Fibroblast of upper back skin (primary cell): ENCODE measurements around the gene UBQLN4.

Source experiments
- DNase-seq: peaks from one replicate; pipeline ENCODE4 v3.0.0-alpha.2; 2013

The UBQLN4 gene

DNA sequence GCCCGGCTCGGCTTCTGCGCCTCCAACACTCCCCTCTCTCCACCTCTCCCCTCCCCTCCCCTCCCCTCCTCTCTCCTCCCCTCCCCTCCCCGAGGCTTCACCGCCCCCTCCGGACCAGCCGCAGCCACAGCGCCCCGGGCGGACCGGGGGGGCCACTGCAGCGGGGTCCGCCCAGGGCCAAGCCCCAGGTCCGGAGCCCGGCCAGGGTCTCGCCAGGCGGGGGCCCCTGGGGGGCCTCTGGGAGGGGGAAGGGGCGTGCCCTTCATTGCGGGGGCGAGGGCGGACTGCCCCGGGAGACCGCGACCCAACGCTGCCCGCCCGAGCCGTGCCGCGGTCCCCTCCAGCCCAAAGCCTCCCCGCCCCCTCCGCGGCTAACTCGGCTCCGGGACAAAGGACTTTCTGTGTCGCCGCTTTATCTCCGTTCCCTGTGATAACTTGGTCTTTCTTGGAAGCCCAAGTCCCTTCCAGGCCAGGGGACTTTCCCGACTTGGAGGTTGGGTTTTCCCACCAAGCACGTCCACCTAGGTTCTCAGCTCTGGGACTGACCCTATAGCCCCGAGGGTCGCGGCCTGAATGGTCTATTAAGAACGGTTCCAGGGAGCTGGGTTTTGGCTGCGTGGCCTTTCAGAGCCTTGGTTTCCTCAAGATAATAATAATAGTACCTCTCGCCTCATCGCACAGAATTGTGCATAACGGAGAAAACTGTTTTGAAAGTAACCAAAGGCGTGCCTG lies at the start of gene UBQLN4:
TSS of gene UBQLN4 (minus strand) at position 31 of the 732 bp plus-strand sequence. CDS start 97 bp downstream, outside the sequence.
- DNase-seq: peak; percentile 88

DNA sequence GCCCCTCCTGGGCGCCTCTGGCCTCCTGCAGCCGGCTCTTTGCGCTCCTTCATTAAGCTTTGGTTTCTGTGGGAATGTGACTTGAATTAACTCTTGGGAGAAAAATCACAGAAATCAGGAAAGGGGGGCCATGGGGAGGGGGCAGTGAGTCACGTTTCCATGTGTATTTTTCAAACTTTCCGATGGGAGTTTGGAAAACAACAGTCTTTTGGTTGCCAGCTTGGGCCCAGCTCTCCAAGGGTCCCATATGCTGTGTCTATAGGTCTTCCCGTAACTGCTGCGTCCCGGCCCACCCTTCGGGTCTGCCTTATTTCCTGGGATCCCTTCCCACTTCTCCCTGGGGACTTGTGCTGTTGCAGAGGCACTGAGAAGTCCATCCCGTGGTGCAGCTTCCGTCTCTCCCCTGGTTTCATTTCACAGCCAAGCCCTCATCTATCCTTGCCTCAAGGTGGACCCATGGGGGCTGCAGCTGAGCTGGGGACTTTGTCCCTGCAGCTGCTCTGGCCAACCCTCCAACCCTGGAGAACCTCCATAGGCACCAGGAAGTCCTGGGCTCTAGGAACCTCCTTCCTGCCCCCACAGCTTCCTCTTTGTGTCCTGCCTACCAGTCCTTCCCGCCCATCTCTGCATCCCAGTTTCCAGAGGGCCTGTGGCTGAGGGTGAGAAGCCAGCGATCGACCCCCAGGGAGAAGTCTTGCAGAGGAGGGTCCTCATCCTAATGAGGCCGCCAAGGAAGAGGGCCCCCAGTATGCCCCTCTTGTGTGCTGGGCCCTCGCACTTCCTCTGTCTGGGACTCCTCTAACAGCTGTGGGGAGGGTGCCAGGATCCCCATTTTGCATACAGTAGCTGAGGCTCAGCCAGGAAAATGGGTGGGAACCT lies 49.3 kb upstream of the UBQLN4 start:
- peak; percentile 73 for DNase-seq

DNA sequence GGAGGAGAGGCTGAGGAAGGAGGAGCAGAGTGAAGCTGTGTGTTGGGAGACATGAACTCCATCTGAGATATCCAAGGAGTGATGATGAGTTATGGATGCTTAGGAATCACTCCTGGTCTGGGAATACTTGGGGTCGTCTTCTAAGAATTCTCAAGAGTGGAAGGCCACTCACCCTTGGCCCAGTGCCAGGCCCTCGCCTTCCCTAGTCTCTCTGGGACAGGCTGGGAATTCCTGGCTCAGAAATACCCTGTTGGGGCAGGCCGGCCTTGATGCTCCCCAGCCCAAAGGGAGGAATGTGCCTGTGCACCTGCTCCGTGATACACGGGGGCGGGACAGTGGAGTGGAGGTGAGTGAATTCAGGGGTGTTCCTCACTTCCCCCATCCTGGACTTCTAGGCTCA lies 48.3 kb upstream of the UBQLN4 start:
- DNase-seq: no peak

DNA sequence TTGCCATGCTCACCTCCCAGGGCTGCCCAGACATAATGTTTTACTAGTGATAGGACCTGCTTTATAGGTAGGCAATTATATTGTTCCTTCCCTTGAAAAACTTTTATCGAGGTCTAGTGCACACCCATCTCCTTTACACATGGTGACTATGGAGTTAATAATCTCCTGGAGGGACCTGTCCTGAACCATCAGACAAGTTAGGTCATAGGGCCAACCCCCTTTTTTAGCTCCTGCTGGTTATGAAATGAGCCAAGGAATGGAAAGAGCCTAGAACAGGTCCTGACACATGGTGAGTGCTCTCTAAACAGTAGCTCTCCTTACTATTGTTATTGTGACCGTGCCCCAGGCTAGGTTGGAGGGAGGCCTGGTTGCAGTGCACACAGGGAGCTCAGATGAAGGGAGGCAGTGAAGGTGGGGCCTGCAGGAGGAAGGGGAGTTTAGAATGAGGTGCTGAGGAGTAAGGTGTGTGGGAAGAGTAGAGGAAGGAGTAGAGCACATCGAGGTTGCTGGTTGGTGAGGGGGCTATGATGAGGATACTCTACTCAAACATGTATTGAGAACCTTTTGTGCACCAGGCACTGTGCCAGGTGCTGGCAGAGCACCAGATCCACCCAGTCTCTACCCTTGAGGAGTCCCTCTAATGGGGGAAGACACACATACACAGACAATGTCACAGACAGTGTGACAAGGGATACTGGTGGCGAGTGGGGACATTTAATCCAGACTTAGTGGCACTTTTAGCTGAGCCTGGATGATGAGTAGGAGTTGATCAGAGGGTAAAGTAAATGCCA lies 46.8 kb upstream of the UBQLN4 start:
- DNase-seq: no peak

DNA sequence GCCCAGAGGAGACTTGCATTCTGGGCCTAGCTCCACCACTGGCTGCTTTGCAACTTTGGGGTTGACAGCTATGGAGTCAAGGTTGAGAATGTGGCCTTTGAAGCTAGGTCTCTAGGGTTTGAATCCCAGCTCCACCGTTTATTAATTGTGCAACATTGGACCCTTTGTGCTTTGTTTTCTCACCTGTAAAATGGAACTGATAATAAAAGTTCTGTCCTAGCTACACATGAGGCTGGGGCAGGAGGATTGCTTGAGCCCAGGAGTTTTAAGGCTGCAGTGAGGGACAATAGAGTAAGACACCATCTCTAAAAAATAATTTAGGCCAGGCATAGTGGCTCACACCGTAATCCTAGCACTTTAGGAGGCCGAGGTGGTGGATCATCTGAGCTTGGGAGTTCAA lies 45.7 kb upstream of the UBQLN4 start:
- no peak for DNase-seq

DNA sequence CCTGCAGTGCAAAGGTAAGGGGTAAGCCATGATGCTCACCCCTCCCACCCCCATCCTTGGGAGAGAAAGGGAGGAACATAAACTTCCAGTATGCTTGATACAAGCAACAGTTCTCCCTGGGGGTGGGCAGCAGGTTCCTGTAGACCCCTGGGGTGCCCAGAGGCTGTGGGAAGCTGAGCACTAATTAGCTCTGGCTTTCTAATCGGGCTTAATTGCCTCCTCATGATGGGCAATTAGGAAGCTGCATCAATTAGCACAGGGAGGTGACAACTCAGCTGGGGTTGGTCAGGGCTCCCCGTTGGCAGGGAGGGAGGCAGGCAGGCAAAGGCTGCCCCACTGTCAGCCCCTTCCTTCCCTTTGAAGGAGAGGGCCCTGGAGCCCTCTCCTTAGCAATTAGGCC lies 45.2 kb upstream of the UBQLN4 start:
- no peak for DNase-seq

DNA sequence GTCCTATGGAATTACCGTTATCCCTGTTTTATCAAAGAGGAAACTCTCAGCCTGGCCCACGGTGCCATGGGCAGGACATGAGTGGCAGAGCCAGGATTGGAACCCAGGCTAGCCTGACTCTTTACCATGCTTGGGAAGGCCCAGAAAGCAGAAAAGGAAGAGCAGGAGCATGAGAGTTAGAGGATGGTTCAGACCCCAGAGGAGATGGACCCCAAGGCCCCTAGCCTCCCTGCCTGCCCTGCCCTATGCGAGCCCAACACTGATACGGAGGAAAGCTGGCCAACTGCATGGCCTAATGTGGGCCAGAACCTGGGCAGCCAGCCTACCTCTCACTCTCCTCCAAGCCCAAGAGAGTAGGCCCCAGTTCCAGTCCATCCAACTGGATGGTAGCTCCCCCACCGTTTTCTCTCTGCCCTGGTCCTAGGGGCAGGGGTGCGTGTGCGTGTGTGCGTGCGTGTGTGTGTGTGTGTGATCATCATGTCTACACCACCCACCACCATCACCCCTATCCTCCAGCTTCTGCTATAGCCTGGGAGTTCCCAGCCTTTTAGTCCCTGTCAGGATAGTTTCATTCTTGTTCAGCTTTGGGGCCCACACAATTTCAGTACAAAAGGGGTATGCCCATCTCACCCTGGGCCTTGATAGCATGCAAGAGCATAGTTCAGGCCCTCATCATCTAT lies 44.0 kb upstream of the UBQLN4 start:
- no peak for DNase-seq

DNA sequence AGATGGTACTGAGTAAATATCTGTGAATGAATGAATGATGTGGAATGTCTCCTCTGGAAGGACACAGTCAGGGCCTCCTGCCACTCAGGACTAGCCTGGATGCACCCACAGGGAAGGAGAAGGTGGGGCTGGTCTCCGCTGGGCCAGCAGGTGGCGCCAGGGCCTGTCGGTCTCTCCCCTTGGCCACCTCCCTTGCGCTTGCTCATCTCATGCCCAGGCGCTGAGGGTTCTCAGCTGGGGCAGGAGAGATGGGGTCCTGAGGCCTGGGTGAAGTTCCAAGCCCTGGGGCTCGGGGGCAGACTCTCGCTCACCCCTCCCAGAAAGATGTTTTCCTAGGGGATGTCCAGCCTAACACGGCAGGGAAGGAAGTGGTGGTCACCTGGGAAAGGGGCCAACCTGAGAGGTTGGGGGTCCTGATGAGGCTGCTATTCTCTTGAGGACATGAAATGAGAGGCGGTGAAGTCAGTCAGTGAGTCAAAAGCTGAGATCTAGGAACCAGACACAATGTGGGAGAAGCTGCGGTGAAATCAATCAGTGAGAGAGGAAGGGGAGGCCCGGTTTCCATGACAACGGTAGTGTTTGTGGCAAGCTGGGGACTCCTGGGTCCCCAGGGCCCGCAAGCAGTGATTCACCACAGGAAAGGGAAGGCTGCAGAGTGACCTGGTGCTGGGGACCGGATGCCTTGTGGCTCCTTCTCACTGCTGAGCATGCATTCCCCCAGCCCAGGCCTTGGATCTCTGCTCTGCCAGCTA lies 43.2 kb upstream of the UBQLN4 start:
- peak; percentile 84 for DNase-seq

DNA sequence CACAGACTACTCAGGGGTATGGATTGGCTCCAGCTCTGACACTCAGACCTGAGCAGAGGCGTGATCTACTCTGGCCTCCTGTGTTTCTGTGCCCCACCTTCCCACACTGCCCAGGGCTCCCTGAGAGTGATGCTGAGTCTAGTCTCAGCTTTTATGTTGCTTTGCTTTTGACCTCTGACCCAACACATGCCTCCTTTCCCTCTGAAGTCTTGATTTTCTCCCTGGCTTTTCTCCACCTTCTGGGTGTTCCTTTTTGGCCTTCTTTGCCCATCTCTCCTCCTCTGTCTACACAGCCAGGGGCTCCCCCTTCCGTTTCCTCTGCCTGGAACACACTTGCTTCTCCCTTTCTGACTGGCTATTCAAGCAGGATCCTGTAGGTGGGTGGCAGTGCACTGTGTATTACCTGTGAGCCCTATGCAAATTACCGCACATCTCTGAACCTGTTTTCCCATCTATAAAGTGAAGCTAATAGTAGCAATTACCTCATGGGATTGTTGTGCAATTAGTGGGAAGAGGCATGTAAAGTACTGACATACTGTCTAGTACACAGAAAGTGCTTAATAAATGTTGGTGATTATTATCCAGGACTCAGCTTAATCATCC lies 42.4 kb upstream of the UBQLN4 start:
- no peak for DNase-seq

DNA sequence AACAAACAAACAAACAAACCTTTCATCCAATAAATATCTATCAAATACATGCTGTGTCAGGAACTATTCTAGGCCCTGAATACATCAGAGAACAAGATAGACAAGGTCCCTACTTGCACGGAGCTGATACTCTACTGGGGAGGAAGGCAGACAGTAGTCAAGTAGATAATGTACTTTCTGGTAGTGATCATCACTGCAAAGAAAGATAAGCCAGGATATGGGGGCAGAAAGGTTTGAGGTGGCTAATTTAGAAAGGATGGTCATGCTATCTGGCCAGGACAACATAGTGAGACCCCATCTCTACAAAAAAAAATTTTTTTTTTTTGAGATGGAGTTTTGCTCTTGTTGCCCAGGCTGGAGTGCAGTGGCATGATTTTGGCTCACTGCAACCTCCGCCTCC lies 38.0 kb upstream of the UBQLN4 start:
- no peak for DNase-seq

DNA sequence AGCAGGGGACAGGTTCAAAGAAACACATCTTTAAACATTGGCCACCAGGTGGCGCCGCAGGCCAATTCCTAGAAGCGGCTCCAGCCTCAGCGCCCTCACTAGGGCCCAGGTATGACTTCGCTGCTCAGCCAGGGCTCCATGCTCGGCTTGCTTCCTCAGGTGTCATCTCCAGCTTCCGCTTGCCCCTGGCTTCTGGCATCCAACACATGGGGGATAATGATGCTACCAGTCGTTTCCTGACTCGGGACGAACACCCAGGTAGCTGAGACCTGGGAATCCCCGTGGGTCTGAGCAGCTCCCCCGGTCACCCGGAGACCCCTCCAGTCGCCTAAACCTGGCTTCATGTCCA lies 37.2 kb upstream of the UBQLN4 start:
- peak; percentile 75 for DNase-seq

DNA sequence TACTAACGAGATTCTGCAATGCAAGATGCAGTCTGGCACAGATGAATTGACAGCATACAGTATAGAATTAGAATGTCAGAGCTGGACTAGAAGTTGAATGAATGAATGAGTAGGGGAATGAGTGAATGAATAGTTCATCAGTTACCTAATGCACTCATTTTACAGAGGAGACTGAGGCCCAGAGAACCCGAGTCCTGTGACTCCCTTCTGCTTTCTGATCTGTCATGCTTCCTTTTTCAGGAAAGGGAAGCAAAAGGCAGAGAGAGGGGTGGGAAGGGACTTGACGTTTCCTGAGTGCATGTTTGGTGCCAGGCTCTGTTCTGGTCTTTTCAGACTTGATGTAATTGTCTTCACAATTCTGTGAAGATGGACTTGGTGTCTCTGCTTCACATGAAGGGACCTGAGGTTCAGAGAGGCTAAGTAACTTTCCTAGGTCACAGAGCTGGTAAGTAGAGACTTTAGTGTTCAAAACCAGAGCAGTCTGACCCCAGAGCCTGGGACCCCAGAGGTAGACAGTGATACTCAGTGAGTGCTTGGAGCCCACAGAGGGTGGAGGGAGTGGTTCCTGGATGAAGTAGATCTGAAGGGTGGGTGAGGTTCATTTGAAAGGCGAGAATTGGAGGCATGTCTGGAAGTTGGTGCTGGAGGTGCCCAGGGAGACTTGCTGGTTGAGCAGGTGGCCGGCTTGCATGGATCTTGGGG lies 36.7 kb upstream of the UBQLN4 start:
- DNase-seq: no peak

DNA sequence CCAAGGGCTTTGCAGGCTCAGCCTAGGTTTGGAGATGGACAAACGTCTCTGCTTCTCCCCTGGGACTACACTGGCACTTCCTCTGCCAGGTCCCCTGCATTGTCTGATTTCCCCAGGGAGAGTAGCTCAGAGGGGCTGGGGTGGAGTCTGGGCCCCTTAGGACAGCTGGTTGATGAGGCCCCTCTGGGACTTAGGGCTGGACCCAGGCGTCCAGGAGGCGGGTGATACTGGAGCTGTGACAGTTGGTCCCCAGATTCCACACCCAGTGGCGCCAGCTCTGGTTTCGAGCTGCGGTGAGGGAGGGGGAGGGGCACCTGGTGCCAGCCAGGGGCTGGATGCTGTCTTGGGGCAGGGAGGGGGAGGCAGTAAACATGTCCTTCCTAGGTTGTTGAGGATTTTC lies 36.1 kb upstream of the UBQLN4 start:
- DNase-seq: no peak

DNA sequence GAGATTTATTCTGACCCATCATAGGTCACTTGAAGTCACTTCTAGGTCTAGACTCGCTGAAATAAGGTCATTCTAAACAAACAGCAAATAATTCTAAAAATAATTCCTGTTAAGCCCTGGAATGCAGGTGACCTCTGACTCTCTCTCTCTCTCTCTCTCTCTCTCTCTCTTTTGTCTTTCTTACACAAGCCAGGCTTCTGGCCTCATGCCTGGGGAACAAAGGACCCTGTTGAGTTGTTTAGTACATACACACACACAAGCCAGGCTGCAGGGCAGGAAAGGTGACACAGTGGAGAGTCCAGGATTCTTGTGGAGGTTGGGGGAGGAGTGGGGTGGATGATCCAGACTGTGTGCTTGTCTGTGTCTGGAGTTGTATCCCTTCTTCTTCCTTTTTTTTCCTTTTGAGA lies 32.7 kb upstream of the UBQLN4 start:
- DNase-seq: peak; percentile 58

DNA sequence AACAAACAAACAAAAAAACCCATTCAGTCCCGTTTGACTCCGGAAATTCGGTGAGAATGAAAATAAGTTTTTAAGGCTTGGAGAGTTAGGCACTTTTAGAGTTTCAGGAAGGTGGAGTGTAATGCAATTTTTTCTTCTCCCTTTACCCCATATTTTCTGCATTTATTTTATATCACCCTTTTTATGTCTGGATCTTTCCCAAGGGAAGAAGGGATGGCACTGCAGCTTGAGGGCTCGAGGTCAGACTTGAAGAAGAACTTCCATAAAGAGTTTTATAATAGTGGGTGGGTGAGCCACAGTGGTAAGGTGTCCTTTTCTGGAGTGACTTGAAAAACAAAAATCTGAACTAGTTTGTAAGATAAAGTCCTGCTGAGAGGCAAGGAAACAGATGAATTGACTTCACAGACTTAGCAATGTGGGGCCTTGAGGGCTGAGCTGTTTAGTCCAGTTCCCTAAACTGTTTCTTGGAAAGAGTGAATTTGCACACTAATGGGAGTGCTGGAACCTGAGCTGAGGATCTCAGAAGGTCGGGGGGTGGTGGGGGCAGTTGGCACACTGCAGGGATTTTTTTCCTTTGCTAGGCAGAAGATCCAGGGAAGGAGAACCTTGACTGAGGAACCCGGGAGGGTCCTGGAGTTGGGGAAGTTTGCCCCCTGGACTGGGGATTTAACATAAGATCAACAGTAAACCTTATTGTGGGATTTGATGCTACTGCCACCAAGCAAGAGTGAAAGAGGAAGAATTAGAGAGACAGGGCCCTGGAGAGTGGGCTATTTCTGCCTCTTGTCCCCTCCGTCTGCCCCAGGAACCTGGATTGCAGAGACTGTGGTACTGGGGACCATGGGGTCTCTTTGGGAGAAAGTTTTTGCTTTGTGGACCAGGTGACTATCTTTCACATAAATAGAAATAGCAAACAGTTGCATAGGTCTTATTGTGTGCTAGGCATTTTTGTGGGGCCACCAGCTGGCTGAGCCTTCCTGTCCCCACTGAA lies 30.5 kb upstream of the UBQLN4 start:
- DNase-seq: no peak

DNA sequence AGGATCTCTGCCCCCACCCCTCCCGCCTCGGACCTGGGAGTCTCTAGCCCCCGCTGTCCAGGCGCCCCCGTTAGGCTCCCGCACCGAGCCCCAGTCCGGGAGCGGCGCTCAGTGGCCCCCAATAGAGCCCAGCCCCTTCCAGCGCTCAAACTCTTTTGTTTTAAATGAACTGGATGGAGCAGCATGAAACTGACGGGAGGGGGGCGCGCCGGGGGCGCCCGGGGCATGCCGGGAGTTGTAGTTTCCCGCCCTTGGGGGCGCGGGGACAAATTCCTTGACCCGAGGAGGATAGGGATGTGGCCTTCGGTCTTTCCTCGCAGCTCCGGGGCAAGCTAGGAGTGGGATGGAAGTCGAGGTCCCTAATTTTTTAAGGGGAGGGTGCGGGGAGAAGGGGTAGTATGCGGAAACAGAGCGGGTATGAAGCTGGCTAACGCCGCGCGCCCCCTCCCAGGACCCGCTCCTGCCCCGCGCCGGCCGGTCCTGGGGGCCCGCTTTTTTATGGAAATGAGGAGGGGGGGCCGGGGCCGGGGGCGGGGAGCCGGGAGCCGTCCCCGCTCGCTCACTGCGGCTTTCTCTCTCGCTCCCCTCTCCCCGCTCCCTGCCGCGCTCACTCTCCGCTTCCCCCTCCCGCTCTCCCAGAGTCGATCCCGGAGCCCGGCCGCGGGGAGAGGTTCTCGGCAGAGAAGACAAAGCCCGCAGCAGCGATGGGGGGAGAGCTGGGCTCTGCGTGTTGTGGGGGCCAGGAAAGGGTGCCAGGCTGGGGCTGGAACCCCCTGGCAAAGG lies 28.9 kb upstream of the UBQLN4 start, which contains the start of gene MEX3A:
TSS of gene MEX3A (minus strand) at position 157 of the 783 bp plus-strand sequence. CDS start 467 bp downstream, outside the sequence.
- peak; percentile 78 for DNase-seq

DNA sequence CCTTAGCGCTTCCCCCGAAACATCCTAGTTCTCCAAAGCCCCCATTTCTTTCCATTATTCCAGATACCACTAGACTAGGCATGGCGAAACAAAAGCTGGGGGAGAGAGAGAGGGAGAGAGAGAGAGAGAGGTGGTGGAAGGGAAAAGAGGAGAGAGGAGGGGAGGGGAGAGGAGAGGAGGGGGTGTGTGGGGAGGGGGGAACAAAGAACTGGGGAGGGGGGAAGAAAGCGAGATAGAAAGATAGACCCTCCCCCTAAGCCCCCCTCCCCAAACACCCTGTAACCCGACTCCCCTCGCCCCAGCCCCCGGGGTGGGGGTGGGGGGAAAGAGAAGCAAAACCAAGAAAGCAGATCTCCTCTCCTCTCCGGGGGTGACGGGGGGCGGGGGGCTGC lies 28.3 kb upstream of the UBQLN4 start:
- DNase-seq: no peak

DNA sequence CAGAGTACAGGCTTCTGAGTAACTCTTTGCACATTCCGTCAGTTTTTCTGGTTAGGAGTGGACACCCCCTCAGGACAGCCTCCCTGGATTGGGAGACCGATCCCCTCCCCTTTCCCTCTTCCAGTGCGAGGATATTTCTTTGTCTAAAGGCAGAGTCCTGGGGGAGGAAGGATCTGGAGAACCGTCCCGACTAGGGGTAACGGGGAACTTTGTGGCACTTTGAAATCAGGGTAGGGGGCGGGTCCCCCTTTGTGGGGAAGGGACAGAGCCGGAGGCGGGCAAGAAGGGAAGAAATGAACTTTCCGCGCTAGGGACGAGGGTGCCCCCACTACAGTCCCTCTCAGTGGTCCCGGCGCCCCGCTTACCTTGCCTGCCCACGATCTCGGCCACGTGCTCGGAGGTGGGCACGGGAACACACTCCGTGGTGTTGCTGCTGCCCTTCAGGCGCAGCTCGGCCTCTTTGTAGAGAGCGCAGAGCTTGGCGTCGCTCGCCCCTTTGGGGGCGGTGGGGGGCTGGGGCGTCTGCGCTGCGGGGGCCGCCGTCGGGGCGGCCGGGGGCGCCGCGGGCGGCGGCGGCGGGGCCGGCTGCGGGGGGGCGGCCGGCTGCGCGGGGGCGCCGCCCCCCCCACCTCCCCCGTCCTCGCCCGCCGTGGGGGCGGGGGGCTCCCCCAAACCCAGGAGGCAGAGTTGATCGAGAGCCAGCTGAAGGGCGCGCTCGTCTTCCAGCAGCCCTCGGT lies 27.8 kb upstream of the UBQLN4 start:
- peak; percentile 40 for DNase-seq
